BLaER1 (cell line): Measurements from ENCODE around the gene NPIPA2.
"Not testable (repeated sequence)": the region's sequence is repeated elsewhere in the genome, so short reads cannot be mapped to it uniquely, and the experiment has no call there.

Source experiments
- H3K27ac ChIP-seq: shearing (Covaris generic); formaldehyde crosslinking; 2 replicates; pipeline ENCODE4 v1.8.1; 2022
- H3K27me3 ChIP-seq: shearing (Covaris generic); formaldehyde crosslinking; 2 replicates; pipeline ENCODE4 v1.8.1; 2022
- H3K36me3 ChIP-seq: shearing (Covaris generic); formaldehyde crosslinking; 2 replicates; pipeline ENCODE4 v1.8.1; 2022
- H3K4me1 ChIP-seq: shearing (Covaris generic); formaldehyde crosslinking; 2 replicates; pipeline ENCODE4 v1.8.1; 2022
- H3K4me2 ChIP-seq: shearing (Covaris generic); formaldehyde crosslinking; 2 replicates; pipeline ENCODE4 v1.8.1; 2022
- H3K4me3 ChIP-seq: shearing (Covaris generic); formaldehyde crosslinking; 2 replicates; pipeline ENCODE4 v1.8.1; 2022
- H3K9ac ChIP-seq: shearing (Covaris generic); formaldehyde crosslinking; 2 replicates; pipeline ENCODE4 v1.8.1; 2022
- H3K9me3 ChIP-seq: shearing (Covaris generic); formaldehyde crosslinking; 2 replicates; pipeline ENCODE4 v1.8.1; 2022
- H4K20me1 ChIP-seq: shearing (Covaris generic); formaldehyde crosslinking; 2 replicates; pipeline ENCODE4 v1.8.1; 2022

NPIPA2 gene

DNA sequence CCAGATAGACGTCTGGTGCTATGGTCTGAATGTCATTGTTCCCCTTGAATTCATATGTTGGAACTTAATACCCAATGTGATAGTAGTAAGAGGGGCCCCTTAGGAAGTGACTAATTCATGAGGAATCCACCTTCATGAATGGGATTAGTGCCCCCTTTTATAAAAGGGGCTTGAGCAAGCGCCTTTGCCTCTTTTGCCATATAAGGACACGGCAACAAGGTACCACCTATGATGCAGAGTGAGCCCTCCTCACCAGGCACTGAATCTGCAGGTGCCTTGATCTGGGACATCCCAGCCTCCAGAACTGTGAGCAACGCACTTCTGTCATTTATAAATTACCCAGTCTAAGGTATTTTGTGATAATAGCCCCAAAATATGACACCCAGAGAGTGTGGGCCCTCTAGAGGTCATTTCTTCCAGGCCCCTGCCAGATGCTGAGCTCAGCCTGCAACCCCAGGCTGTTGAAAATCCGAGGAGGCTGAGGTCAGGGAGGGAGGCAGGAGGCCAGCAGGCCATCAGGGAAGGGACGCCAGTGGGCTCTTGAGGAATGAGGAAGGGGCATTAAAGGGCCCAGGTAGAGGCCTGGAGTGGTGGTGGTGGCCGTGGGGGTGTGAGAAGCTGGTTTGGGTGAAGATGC is 48.1 kb downstream of the NPIPA2 start:
- H3K27me3 ChIP-seq, H3K27ac ChIP-seq, H3K4me3 ChIP-seq, H3K9me3 ChIP-seq, H3K36me3 ChIP-seq, H4K20me1 ChIP-seq, H3K9ac ChIP-seq, H3K4me1 ChIP-seq, H3K4me2 ChIP-seq: not testable (repeated sequence)

DNA sequence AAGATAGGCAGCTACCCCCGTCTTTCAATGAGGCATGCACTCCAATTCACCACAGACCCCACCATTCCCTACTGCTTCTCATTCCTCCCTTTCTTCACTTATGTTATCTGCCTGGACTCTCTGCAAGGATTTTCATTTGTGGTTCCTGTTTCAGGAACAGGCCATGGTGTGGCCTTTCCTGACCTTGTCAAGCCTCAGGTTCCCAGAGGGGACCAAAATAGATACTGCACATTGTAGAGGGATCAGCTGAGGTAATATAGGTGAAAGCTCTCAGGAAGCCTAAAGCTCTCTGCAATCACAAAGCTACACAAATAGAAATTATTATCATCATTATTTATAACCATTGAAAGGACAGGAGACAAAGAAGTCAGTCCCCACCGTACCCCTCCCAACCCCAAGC is 50.6 kb downstream of the NPIPA2 start:
- H3K27ac ChIP-seq, H3K4me2 ChIP-seq, H3K4me3 ChIP-seq, H3K4me1 ChIP-seq, H3K36me3 ChIP-seq, H4K20me1 ChIP-seq, H3K9me3 ChIP-seq, H3K9ac ChIP-seq, H3K27me3 ChIP-seq: not testable (repeated sequence)

DNA sequence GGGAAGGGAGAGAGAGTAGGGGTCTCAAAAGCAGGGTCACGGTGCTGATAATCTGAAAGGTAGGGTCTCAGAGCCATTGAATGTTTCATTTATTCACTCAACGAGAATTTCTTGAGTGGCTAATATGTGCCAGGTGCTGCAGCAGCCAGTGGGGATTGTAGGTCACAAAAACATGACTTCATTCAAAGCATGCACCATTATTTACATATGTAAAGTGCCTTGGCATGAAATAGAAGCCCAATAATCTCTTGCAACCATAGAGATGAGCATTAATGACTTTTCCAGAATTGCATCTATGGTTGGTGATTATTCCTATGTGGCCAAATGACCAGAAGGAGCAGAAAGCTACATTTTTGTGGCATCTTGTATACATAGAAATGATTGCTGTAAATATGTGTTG is 55.2 kb downstream of the NPIPA2 start:
- H3K4me1 ChIP-seq, H3K36me3 ChIP-seq, H3K4me2 ChIP-seq, H4K20me1 ChIP-seq, H3K9ac ChIP-seq, H3K9me3 ChIP-seq, H3K27me3 ChIP-seq, H3K27ac ChIP-seq, H3K4me3 ChIP-seq: not testable (repeated sequence)

DNA sequence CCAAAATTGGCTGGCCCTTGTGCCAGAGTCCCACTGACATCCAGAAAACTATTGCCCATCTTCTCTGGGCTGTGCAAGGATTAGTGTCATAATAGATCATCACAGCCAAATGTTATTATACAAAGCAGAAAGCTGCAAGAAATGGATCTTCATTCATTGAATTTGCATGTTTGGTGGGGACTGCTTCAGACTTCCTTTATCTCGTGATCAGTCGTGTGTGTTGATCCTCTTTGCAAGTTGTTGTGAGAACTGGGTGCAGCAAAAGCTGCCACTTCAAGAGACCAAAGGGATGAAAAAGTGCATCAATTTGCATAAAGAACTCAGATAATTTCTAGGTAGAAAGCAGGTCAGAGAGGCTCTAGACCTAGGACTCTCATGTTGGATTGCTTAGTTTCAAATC is 61.2 kb downstream of the NPIPA2 start:
- not testable (repeated sequence) for H3K27me3 ChIP-seq, H3K4me3 ChIP-seq, H3K4me2 ChIP-seq, H3K9ac ChIP-seq, H4K20me1 ChIP-seq, H3K36me3 ChIP-seq, H3K9me3 ChIP-seq, H3K27ac ChIP-seq, H3K4me1 ChIP-seq

DNA sequence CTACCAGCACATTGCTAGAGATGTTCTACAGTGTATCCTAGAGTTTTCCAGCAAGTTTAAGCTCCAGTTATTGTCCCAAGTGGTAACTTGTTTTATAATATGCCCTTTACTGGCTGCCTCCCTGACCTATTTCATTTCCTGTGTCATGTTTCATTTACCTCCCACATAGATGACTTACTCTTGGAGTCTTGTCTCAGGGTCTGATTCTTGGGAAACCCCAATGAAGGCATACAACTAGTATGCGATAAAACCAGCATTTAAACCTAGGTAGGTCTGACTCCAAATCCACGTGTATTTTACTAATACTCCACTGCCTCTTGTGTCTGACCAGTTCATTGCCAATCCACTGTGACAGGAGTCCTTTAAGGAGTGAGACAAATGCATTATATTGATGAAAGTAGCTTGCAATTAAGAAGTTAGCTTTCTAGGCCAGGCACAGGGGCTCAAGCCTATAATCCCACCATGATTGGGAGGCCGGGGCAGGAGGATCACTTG is 64.9 kb downstream of the NPIPA2 start:
- not testable (repeated sequence) for H3K36me3 ChIP-seq, H3K27me3 ChIP-seq, H3K4me1 ChIP-seq, H3K4me2 ChIP-seq, H4K20me1 ChIP-seq, H3K9ac ChIP-seq, H3K4me3 ChIP-seq, H3K27ac ChIP-seq, H3K9me3 ChIP-seq

DNA sequence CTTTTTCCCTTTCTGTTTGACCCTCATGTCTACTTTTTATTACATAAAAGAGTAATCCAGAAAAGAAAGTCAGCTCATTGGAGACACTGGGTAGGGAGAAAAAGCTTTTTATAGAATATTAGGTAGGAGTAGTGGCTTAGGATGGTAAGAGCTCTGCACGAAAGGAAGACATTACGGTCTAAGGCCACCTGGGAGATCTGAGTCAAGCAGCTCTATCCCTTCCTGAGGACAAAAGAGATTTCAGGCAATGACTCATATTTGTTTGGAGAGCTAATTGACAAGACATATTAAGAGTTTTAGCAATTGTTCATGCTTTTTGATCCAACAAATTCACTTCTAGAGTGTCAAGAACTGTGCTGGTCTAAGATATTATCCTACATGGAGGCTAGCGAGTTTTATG is 71.6 kb downstream of the NPIPA2 start:
- H3K4me2 ChIP-seq, H3K36me3 ChIP-seq, H3K27me3 ChIP-seq, H3K27ac ChIP-seq, H3K4me3 ChIP-seq, H3K9ac ChIP-seq, H3K9me3 ChIP-seq, H4K20me1 ChIP-seq, H3K4me1 ChIP-seq: not testable (repeated sequence)
